ENCODE measurements around the gene GCLC.

GCLC gene

GRCh38 chr6:53543359-53544216, 1.3 kb downstream of the GCLC start:
- H3K4me3 ChIP-seq (ENCODE audit: low read depth, low read length) = peak overlapping the region; percentile 61
- H3K27me3 ChIP-seq (ENCODE audit: control insufficient read depth, insufficient read depth, low read length) = no peaks in the 10 kb centered on the region
- peaks cover 5% of the 10 kb centered on the region for H3K79me2 ChIP-seq
- peaks cover 10% of the 10 kb centered on the region for H3K4me1 ChIP-seq
- TF ChIP-seq CTCF (IDR thresholded peaks at IDR 0.05) = no peak
- no peaks in the 10 kb centered on the region for H3K9me3 ChIP-seq (ENCODE audit: control insufficient read depth, low read length)
- no peaks in the 10 kb centered on the region for H3K36me3 ChIP-seq (ENCODE audit: control insufficient read depth, insufficient read depth, low read length)
- H3K9ac ChIP-seq = no peak overlapping the region
- H3K27ac ChIP-seq = peak overlapping the region; percentile 71
- peak overlapping the region; percentile 80 for H2AFZ ChIP-seq
- H3K4me2 ChIP-seq (ENCODE audit: low read length) = peak overlapping the region; percentile 69

DNA sequence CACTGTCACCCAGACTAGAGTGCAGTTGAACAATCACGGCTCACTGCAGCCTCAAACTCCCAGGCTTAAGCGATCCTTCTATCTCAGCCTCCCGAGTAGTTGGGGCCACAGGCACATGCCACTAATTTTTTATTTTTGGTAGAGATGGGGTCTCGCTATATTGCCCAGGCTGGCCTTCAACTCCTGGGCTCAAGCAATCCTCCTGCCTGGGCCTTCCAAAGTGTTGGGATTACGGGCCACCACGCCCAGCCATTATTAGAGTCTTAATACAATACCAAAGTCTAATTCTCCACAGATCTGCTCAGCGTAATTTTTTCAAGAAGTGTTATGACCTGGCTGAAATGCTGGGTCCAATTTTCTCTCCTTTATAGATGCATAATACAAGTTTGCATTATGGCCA, 3.0 kb downstream of the GCLC start:
- no peak overlapping the region for H3K27ac ChIP-seq
- H3K4me2 ChIP-seq (ENCODE audit: low read length) = no peak overlapping the region
- no peak overlapping the region for H3K9ac ChIP-seq
- H3K27me3 ChIP-seq (ENCODE audit: control insufficient read depth, insufficient read depth, low read length) = no peaks in the 10 kb centered on the region
- peaks cover 12% of the 10 kb centered on the region for H3K79me2 ChIP-seq
- no peak for TF ChIP-seq CTCF (IDR thresholded peaks at IDR 0.05)
- H3K4me3 ChIP-seq (ENCODE audit: low read depth, low read length) = no peak overlapping the region
- H2AFZ ChIP-seq = no peak overlapping the region
- peaks cover 8% of the 10 kb centered on the region for H3K4me1 ChIP-seq
- no peaks in the 10 kb centered on the region for H3K36me3 ChIP-seq (ENCODE audit: control insufficient read depth, insufficient read depth, low read length)
- H3K9me3 ChIP-seq (ENCODE audit: control insufficient read depth, low read length) = no peaks in the 10 kb centered on the region

- H3K27me3 ChIP-seq (ENCODE audit: control insufficient read depth, insufficient read depth, low read length) = no peaks in the 10 kb centered on the region
- H3K36me3 ChIP-seq (ENCODE audit: control insufficient read depth, insufficient read depth, low read length) = no peaks in the 10 kb centered on the region
- no peak overlapping the region for H3K27ac ChIP-seq
- no peaks in the 10 kb centered on the region for H3K9me3 ChIP-seq (ENCODE audit: control insufficient read depth, low read length)
- no peak overlapping the region for H2AFZ ChIP-seq
- TF ChIP-seq CTCF (IDR thresholded peaks at IDR 0.05) = no peak
- H3K79me2 ChIP-seq = peaks cover 13% of the 10 kb centered on the region
- peaks cover 8% of the 10 kb centered on the region for H3K4me1 ChIP-seq
- no peak overlapping the region for H3K9ac ChIP-seq
- H3K4me3 ChIP-seq (ENCODE audit: low read depth, low read length) = no peak overlapping the region
- no peak overlapping the region for H3K4me2 ChIP-seq (ENCODE audit: low read length)
Measured at GRCh38 chr6:53540129-53540692, 4.7 kb downstream of the GCLC start.

- Histone ChIP-seq H3K27me3 (ENCODE audit: control insufficient read depth, insufficient read depth, low read length) (no peaks in the 10 kb centered on the region), H3K9me3 (ENCODE audit: control insufficient read depth, low read length) (no peaks in the 10 kb centered on the region), H2AFZ (no peak overlapping the region), H3K4me3 (ENCODE audit: low read depth, low read length) (no peak overlapping the region), H3K27ac (no peak overlapping the region), H3K4me1 (peaks cover 8% of the 10 kb centered on the region), H3K79me2 (peaks cover 13% of the 10 kb centered on the region), H3K36me3 (ENCODE audit: control insufficient read depth, insufficient read depth, low read length) (no peaks in the 10 kb centered on the region), H3K4me2 (ENCODE audit: low read length) (no peak overlapping the region), H3K9ac (no peak overlapping the region)
- TF ChIP-seq CTCF (IDR thresholded peaks at IDR 0.05) = no peak
Measured at GRCh38 chr6:53539561-53539960, 5.3 kb downstream of the GCLC start.
